Thyroid gland (tissue), 4 donors: Measurements from ENCODE around the gene DENND4C. TPM values are rescaled to one million over a fixed set of nuclear protein-coding genes. Genes with fewer than 3 reads are reported as not detected.

Experiments used
- DNase-seq, 2 donors: peaks; one replicate each; pipeline ENCODE4 v3.0.0-alpha.2; 2019
- H3K27ac ChIP-seq, 3 donors: fragments of 200-600 bp; sonication (generic); 1 replicate in 2 of 3; 2 replicates in 1 of 3; pipeline ENCODE4 v1.5.1; 2016 to 2019; ENCODE audit warnings: mild to moderate bottlenecking in 1 of 3, moderate library complexity in 1 of 3
- H3K27me3 ChIP-seq: fragments of 200-600 bp; sonication (generic); one replicate; pipeline ENCODE4 v1.5.1; 2019
- H3K36me3 ChIP-seq, 2 donors: fragments of 200-600 bp; sonication (generic); one replicate each; pipeline ENCODE4 v1.5.1; 2016 to 2019
- H3K4me1 ChIP-seq, 2 donors: fragments of 200-600 bp; sonication (generic); one replicate each; pipeline ENCODE4 v1.5.1; 2017 to 2019
- H3K4me3 ChIP-seq, 3 donors: fragments of 200-600 bp; sonication (generic); replicated peaks in 1 of 3; 1 replicate in 2 of 3; 2 replicates in 1 of 3; pipeline ENCODE4 v1.5.1; 2016; ENCODE audit warnings: mild to moderate bottlenecking in 1 of 3
- H3K9me3 ChIP-seq: fragments of 200-600 bp; sonication (generic); one replicate; pipeline ENCODE4 v1.5.1; 2017
- CTCF ChIP-seq, 6 experiments: fragments of 200-600 bp in 3 of 6; fragments of 450-650 bp in 3 of 6; sonication (generic) in 3 of 6; IDR thresholded peaks; one replicate each; pipeline ENCODE4 v1.5.1; 2016 to 2019; ENCODE audit warnings: antibody characterized with exemption in 6 of 6, mild to moderate bottlenecking in 2 of 6, inconsistent platforms in 1 of 6, moderate library complexity in 1 of 6
- POLR2A ChIP-seq, 2 donors: fragments of 450-650 bp; IDR thresholded peaks; one replicate each; pipeline ENCODE4 v1.6.1; 2017; ENCODE audit warnings: antibody characterized with exemption in 2 of 2, mild to moderate bottlenecking in 2 of 2, moderate library complexity in 1 of 2
- WGBS, 2 donors: methylation state at CpG; one replicate each; pipeline ENCODE4 v1.1.5; 2017; 5-methylcytosine and 5-hydroxymethylcytosine counted together
- intact Hi-C: fragments of 100-400 bp; cut with DNase I; formaldehyde crosslinking; loops from one replicate; pipeline ENCODE4 v1.15.1; 2023
- total RNA-seq, 4 donors: library from RNA; depleted of rRNA; stranded (reverse); fragments of >200 nt; gene quantifications; one replicate each; pipeline ENCODE4 v1.2.3, GENCODE V29; 2016

Gene DENND4C
- total RNA-seq, 4 donors from 2014 or later = 99.5 to 135 (median 111) TPM

DNA sequence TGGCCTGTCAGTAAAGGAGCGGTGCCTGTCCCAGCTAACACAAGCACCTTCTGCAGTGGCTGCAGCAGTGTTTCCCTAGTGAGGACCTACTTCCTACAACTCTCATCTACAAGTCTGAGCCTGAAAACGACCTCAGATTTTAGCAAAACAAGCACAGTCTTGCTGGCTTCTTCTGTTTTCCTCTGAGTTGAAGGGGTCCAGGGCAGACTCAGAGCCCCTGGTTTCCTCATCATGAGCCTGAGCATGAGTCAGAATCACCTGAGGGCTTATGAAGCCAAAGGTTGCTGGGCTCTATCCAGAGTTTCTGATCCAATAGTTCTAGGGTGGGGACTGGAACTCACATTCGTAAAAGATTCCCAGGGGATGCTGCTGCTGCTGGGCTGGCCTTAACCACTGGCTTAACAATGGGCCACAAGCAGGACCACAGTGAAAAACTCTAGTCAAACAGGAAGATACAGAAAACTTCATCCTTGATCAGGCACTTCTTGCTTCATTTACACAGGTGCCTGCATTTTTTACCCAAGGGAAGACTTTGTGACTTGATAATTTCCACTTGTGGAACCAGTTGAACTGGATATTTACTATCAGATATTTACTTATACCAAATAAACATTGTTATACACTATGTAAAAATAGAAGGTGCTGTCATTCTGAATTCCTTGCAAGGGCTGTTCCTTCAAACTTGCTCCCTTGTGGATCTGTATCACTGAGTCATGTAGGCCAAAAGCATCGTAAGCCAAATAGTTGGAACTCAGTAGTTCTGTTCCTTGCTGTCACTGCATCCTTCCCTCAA, 174.0 kb downstream of the DENND4C start:
- 71% methylated on average over 4 of the region's 4 CpGs for WGBS, 2 donors
- Histone ChIP-seq H3K4me1 (peaks cover 0 to 4% of the 10 kb centered on the region in 2 donors), H3K4me3 (no peak overlapping the region), H3K36me3 (no peaks in the 10 kb centered on the region), H3K9me3 (no peaks in the 10 kb centered on the region), H3K27me3 (no peaks in the 10 kb centered on the region), H3K27ac (no peak overlapping the region)
- intact Hi-C loops = no loop called here
- no peak for DNase-seq
- TF ChIP-seq CTCF (IDR thresholded peaks at IDR 0.05) (no peak), POLR2A (IDR thresholded peaks at IDR 0.05) (no peak)

DNA sequence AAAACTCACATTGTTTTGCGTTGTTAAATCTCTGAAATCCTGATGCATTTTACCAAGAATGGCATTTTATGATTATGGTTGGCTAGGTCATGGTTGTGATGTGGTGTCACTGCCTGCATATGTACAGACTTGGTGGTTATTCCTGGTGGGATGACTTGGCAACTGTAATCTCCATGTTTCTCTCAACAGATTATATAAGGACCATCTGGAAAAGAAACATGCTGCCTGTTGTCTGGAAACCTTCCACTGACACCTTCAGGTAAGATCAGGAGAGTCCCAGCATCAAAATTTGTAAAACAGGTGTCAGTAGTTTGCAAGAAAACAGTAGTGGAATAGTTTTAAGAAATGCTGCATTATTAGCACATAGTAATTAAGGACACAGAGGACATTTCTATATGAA, 175.3 kb downstream of the DENND4C start:
- Histone ChIP-seq H3K4me1 (peaks cover 0 to 11% of the 10 kb centered on the region in 2 donors), H3K27ac (no peak overlapping the region), H3K27me3 (no peaks in the 10 kb centered on the region), H3K4me3 (no peak overlapping the region), H3K9me3 (no peaks in the 10 kb centered on the region), H3K36me3 (no peaks in the 10 kb centered on the region)
- no peak for TF ChIP-seq CTCF (IDR thresholded peaks at IDR 0.05)
- no peak for TF ChIP-seq POLR2A (IDR thresholded peaks at IDR 0.05)
- 86% methylated on average over 1 of the region's 1 CpG for WGBS, 2 donors
- intact Hi-C loops = no loop called here
- DNase-seq = no peak

DNA sequence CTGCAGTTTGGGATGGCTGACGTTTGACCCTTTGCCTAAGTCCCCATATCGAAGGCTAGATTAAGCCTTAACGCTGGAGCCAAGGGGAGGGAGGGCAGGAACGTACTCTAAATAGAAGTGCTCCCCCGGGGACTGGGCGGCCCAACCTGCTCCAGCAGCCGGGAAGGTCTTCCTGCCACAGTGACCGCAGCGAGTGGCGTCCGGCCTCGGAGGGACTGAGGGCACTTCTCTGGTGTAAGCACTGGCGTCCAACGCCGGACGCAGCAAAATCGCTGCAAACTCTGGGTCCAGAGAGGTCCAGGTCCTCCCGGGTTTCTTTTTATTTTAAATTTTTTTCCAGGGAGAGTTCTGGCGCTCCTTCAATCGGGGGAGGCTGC, 177.8 kb downstream of the DENND4C start:
- 4 to 7% methylated on average over 17 to 20 of the region's 20 CpGs for WGBS, 2 donors
- TF ChIP-seq CTCF (IDR thresholded peaks at IDR 0.05) = no peak
- no peak for TF ChIP-seq POLR2A (IDR thresholded peaks at IDR 0.05)
- DNase-seq = no peak
- no peaks in the 10 kb centered on the region for H3K9me3 ChIP-seq
- intact Hi-C loops = no loop called here
- H3K4me1 ChIP-seq = peaks cover 0 to 11% of the 10 kb centered on the region in 2 donors
- peak overlapping the region in 2 of 3 donors; percentile 26 to 55 for H3K4me3 ChIP-seq
- H3K27ac ChIP-seq = peak overlapping the region; percentile 57 to 89 (median 72)
- no peaks in the 10 kb centered on the region for H3K27me3 ChIP-seq
- H3K36me3 ChIP-seq = no peaks in the 10 kb centered on the region

DNA sequence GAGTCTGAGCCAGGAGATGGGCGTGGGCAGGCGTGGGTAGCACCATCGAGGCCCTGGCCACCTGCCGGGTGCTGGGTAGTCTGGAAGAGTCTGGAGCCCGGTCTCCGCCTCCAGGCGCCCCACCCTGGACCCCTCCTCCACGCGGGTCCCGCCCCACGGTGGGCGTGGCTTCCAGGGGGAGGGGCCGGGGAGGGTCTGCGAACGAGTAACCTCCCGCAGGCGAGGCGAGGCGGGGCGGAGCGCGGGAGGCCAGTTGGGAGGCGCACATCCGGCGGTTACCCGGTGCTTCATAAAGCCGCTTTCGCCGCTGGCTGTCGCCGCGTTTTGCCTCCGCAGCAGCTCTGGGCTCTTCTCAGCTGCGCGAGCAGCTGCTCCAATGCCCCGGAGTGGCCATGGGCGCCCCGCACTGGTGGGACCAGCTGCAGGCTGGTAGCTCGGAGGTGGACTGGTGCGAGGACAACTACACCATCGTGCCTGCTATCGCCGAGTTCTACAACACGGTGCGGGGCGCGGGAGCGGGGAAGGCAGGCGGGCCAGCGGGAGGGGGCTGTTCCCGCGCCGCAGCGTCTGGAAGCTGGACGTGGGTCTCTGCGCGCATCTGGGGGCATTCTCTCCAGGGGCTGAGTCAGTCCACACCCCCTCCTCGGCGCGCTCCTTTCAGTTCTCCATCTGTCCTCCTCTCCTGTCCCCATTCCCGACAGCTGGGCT, 178.4 kb downstream of the DENND4C start, which contains the start of gene ACER2:
TSS of gene ACER2 (plus strand) at position 317 of the 708 bp plus-strand sequence. CDS start at position 393, 76 bp downstream.
- intact Hi-C loops = no loop called here
- peak in 1 of 2 donors; percentile 96 for TF ChIP-seq POLR2A (IDR thresholded peaks at IDR 0.05)
- TF ChIP-seq CTCF (IDR thresholded peaks at IDR 0.05) = peak in 1 of 6 experiments; percentile 3
- Histone ChIP-seq H3K27ac (peak within 1 kb of the TSS; percentile 57 to 89 (median 72)), H3K27me3 (no peaks in the 10 kb centered on the region), H3K36me3 (no peaks in the 10 kb centered on the region), H3K9me3 (no peaks in the 10 kb centered on the region), H3K4me3 (peak within 1 kb of the TSS; percentile 26 to 55 (median 37)), H3K4me1 (peaks cover 0 to 11% of the 10 kb centered on the region in 2 donors)
- WGBS, 2 donors = 0% methylated on average over 9 to 23 of the region's 61 CpGs
- peak; percentile 95 to 96 for DNase-seq
